Hepatocyte (in vitro differentiated cells): ENCODE measurements around the gene CRYGS. TPM values are rescaled to one million over a fixed set of nuclear protein-coding genes. Genes with fewer than 3 reads are reported as not detected.

Source experiments
- DNase-seq: peaks from one replicate; pipeline ENCODE4 v3.0.0-alpha.2; 2016; ENCODE audit warnings: low spot score
- H2AFZ ChIP-seq: fragments of 200-600 bp; sonication (generic); 2 replicates; pipeline ENCODE4 v1.6.0; 2016; ENCODE audit warnings: antibody characterized with exemption, mild to moderate bottlenecking
- H3K27ac ChIP-seq: fragments of 200-600 bp; sonication (generic); 2 replicates; pipeline ENCODE4 v1.5.1; 2016; ENCODE audit warnings: mild to moderate bottlenecking
- H3K27me3 ChIP-seq: fragments of 200-600 bp; sonication (generic); 2 replicates; pipeline ENCODE4 v1.6.1; 2016
- H3K36me3 ChIP-seq: fragments of 200-600 bp; sonication (generic); replicated peaks from 2 replicates; pipeline ENCODE4 v1.5.1; 2016; ENCODE audit warnings: low read depth; ENCODE audit not compliant: insufficient read depth
- H3K4me1 ChIP-seq: fragments of 200-600 bp; sonication (generic); 2 replicates; pipeline ENCODE4 v1.5.1; 2016; ENCODE audit warnings: mild to moderate bottlenecking, moderate library complexity; ENCODE audit not compliant: insufficient read depth
- H3K4me2 ChIP-seq: fragments of 200-600 bp; sonication (generic); 2 replicates; pipeline ENCODE4 v1.6.0; 2016
- H3K4me3 ChIP-seq: fragments of 200-600 bp; sonication (generic); 2 replicates; pipeline ENCODE4 v1.5.1; 2016; ENCODE audit warnings: mild to moderate bottlenecking
- H3K79me2 ChIP-seq: fragments of 200-600 bp; sonication (generic); 2 replicates; pipeline ENCODE4 v1.6.0; 2017; ENCODE audit warnings: mild to moderate bottlenecking
- H3K9me2 ChIP-seq: fragments of 200-600 bp; sonication (generic); replicated peaks from 2 replicates; pipeline ENCODE4 v1.6.0; 2017; ENCODE audit warnings: mild to moderate bottlenecking; ENCODE audit not compliant: insufficient read depth
- H3K9me3 ChIP-seq: fragments of 200-600 bp; sonication (generic); 2 replicates; pipeline ENCODE4 v1.5.1; 2016; ENCODE audit warnings: low read depth, mild to moderate bottlenecking
- H4K20me1 ChIP-seq: fragments of 200-600 bp; sonication (generic); 2 replicates; pipeline ENCODE4 v1.6.0; 2016; ENCODE audit warnings: mild to moderate bottlenecking; ENCODE audit not compliant: insufficient read depth, poor library complexity, severe bottlenecking
- EZH2 ChIP-seq: fragments of 200-600 bp; sonication (generic); IDR thresholded peaks from 2 replicates; pipeline ENCODE4 v1.6.1; 2016; ENCODE audit warnings: antibody characterized with exemption, mild to moderate bottlenecking, borderline replicate concordance
- EZH2phosphoT487 ChIP-seq: fragments of 200-600 bp; sonication (generic); IDR thresholded peaks from one replicate; pipeline ENCODE4 v1.6.1; 2018; ENCODE audit warnings: antibody characterized with exemption, mild to moderate bottlenecking, low read depth, moderate library complexity; ENCODE audit not compliant: unreplicated experiment, severe bottlenecking
- WGBS: methylation state at CpG from one replicate; pipeline ENCODE4 v1.1.6; 2016; ENCODE audit warnings: low lambda C conversion rate; ENCODE audit errors: missing lambda C conversion rate; 5-methylcytosine and 5-hydroxymethylcytosine counted together
- polyA plus RNA-seq: library from polyadenylated mRNA; unstranded; fragments of >200 nt; fragmentation: Nextera tagmentation; extraction: Ambion mirVana; gene quantifications from 2 replicates; pipeline ENCODE4 v1.2.1, GENCODE V29; 2016
- total RNA-seq: library from RNA; depleted of rRNA; stranded (reverse); fragments of >200 nt; gene quantifications from 2 replicates; pipeline ENCODE4 v1.2.3, GENCODE V29; 2014
- TF ChIP-seq, protein P1 (sequence below): fragments of 200-600 bp; sonication (generic); IDR thresholded peaks from 2 replicates; pipeline ENCODE4 v1.5.1; 2016; ENCODE audit warnings: antibody characterized with exemption, mild to moderate bottlenecking; ENCODE audit not compliant: poor library complexity

The CRYGS gene
- total and polyA plus RNA-seq, 2 experiments from 2014 or later = 0.89 to 1.9 TPM

DNA sequence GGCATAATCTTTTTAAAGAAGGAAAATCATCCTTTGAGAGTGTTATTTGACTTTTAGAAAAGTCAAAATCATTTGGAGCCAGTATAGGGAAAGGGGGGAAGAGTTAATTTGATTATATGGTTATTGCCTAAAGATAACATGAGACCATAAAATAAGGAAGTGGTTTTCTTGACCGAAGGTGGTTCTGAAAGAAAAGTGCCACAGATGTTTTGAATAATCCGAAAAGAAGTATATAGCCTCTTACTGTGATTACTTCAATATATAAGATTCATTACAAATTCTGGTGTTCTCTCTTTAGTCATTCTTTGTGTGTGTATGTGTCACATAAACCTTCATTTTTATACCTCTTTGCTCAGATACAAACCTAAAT is 27.4 kb upstream of the CRYGS start:
- Histone ChIP-seq H3K4me1 (peaks cover 13% of the 10 kb centered on the region), H3K27ac (no peak overlapping the region), H3K79me2 (peaks cover 28% of the 10 kb centered on the region), H2AFZ (no peak overlapping the region), H3K27me3 (no peaks in the 10 kb centered on the region), H3K9me3 (no peaks in the 10 kb centered on the region), H3K36me3 (no peaks in the 10 kb centered on the region), H3K4me3 (peak overlapping the region; percentile 50), H3K4me2 (peak overlapping the region; percentile 84), H3K9me2 (no peaks in the 10 kb centered on the region), H4K20me1 (no peaks in the 10 kb centered on the region)
- TF ChIP-seq, protein P1, sequence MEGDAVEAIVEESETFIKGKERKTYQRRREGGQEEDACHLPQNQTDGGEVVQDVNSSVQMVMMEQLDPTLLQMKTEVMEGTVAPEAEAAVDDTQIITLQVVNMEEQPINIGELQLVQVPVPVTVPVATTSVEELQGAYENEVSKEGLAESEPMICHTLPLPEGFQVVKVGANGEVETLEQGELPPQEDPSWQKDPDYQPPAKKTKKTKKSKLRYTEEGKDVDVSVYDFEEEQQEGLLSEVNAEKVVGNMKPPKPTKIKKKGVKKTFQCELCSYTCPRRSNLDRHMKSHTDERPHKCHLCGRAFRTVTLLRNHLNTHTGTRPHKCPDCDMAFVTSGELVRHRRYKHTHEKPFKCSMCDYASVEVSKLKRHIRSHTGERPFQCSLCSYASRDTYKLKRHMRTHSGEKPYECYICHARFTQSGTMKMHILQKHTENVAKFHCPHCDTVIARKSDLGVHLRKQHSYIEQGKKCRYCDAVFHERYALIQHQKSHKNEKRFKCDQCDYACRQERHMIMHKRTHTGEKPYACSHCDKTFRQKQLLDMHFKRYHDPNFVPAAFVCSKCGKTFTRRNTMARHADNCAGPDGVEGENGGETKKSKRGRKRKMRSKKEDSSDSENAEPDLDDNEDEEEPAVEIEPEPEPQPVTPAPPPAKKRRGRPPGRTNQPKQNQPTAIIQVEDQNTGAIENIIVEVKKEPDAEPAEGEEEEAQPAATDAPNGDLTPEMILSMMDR = no peak
- TF ChIP-seq EZH2 (no peak), EZH2phosphoT487 (no peak)
- DNase-seq = no peak
- WGBS = 78% methylated on average over 2 of the region's 2 CpGs

DNA sequence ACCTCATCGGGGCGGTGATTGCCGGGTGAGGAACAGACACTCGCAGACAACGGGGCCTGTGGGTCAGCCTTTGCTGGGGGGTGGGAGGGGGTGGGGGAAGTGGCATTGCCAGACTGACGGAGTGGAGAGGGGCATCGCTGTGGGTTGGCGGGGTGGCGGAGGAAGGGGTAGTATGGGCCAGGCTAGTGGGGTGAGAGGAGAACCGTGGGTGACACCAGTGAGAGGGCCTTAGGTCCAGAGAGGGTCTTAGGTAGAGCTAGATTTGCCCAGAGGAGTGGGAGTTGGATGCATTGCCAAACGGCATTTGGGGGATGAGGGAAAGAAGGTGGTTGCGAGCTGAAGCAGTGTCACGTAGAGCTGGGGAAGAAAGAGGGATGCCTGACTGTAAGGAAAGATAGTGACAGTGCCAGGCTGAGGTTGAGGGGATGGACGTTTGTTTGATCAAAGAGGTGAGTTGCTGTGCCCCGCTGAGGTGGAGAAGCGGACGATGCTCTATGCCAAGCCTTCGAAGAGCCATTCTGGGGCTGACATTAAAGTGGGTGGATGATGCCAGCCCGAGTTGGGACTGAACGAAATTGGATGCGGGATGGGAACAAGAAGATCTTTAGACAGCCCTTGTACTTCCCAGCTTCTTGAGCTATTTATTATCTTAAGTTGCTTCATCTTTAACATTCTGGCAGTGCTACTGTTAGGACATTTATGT is 26.9 kb upstream of the CRYGS start:
- Histone ChIP-seq H3K4me2 (peak overlapping the region; percentile 84), H3K27me3 (no peaks in the 10 kb centered on the region), H4K20me1 (no peaks in the 10 kb centered on the region), H3K4me1 (peaks cover 13% of the 10 kb centered on the region), H3K9me3 (no peaks in the 10 kb centered on the region), H3K79me2 (peaks cover 30% of the 10 kb centered on the region), H3K27ac (peak overlapping the region; percentile 79), H3K36me3 (no peaks in the 10 kb centered on the region), H3K4me3 (peak overlapping the region; percentile 50), H2AFZ (peak overlapping the region; percentile 27), H3K9me2 (no peaks in the 10 kb centered on the region)
- DNase-seq = peak; percentile 9
- WGBS = 16% methylated on average over 20 of the region's 21 CpGs
- TF ChIP-seq EZH2 (no peak), EZH2phosphoT487 (no peak)
- TF ChIP-seq, protein P1 = no peak

DNA sequence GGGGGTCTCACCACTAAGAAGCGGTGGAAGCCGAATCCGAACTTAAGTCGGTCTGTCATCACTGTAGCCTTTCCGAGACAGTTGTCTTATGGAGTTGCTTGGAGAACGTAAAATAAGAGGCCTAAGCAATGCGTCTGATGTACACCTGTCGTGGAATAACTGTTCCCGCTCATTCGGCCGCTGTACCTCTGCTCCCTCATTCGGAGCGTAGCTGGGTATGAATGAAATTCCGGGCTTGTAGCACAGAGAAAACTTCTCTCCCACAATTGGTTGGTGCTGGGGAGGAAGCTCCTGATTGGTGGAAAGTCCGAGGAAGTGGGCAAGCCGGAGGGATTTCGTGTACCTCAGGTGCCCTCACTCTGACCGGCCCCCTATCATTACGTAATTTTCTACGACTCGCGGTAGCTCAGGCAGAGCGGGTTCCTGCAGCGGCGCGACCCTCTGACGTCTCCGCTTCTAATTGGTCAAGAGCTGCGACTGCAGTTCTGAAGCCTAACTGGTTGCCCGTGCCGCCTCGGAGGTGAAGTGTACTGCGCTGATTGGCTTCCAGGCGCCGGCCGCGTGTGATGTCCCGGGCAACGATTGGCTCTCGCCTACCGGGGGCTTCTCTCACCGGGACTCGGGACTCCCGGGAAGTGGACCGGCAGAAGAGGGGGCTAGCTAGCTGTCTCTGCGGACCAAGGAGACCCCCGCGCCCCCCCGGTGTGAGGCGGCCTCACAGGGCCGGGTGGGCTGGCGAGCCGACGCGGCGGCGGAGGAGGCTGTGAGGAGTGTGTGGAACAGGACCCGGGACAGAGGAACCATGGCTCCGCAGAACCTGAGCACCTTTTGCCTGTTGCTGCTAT is 26.1 kb upstream of the CRYGS start, which contains the start of gene DNAJB11:
Gene DNAJB11 (plus strand): TSS at position 625 of the 845 bp plus-strand sequence. CDS start 178 bp downstream, at position 803.
- H3K4me1 ChIP-seq = peaks cover 13% of the 10 kb centered on the region
- H3K36me3 ChIP-seq = no peaks in the 10 kb centered on the region
- H3K4me3 ChIP-seq = peak within 1 kb of the TSS; percentile 50
- no peaks in the 10 kb centered on the region for H4K20me1 ChIP-seq
- WGBS = under 1% methylated on average over 55 of the region's 59 CpGs
- H2AFZ ChIP-seq = peak within 1 kb of the TSS; percentile 27
- no peaks in the 10 kb centered on the region for H3K9me2 ChIP-seq
- H3K9me3 ChIP-seq = no peaks in the 10 kb centered on the region
- no peaks in the 10 kb centered on the region for H3K27me3 ChIP-seq
- H3K27ac ChIP-seq = peak within 1 kb of the TSS; percentile 79
- peak within 1 kb of the TSS; percentile 84 for H3K4me2 ChIP-seq
- H3K79me2 ChIP-seq = peaks cover 37% of the 10 kb centered on the region
- peak; percentile 99 for DNase-seq
- no peak for TF ChIP-seq EZH2phosphoT487
- TF ChIP-seq, protein P1 = no peak
- TF ChIP-seq EZH2 = no peak
